ENCODE results near the gene BCAS3.
"Not testable (repeated sequence)": the region's sequence is repeated elsewhere in the genome, so short reads cannot be mapped to it uniquely, and the experiment has no call there.

BCAS3 gene

GRCh38 chr17:60874772-60875171, 197.1 kb downstream of the BCAS3 start:
- DNase-seq (ENCODE audit: low read depth in 2 of 2), result no peak

- not testable (repeated sequence) for DNase-seq (ENCODE audit: low read depth in 2 of 2)
Observed at GRCh38 chr17:60886731-60887613, 209.3 kb downstream of the BCAS3 start.

- DNase-seq (ENCODE audit: low read depth in 2 of 2), result no peak
Observed at GRCh38 chr17:60887614-60888028, 210.0 kb downstream of the BCAS3 start.

- DNase-seq (ENCODE audit: low read depth in 2 of 2), result no peak
Observed at GRCh38 chr17:60888812-60889709, 211.4 kb downstream of the BCAS3 start.

GRCh38 chr17:60891149-60891548, 213.5 kb downstream of the BCAS3 start:
- DNase-seq (ENCODE audit: low read depth in 2 of 2), result no peak

GRCh38 chr17:60893475-60893874, 215.8 kb downstream of the BCAS3 start:
- no peak for DNase-seq (ENCODE audit: low read depth in 2 of 2)

GRCh38 chr17:60896996-60897395, 219.3 kb downstream of the BCAS3 start:
- DNase-seq (ENCODE audit: low read depth in 2 of 2), result no peak

GRCh38 chr17:60899115-60899514, 221.5 kb downstream of the BCAS3 start:
- DNase-seq (ENCODE audit: low read depth in 2 of 2), result no peak

- DNase-seq (ENCODE audit: low read depth in 2 of 2), result no peak
Observed at GRCh38 chr17:60900688-60901087, 223.0 kb downstream of the BCAS3 start.

GRCh38 chr17:60901242-60901641, 223.6 kb downstream of the BCAS3 start:
- no peak for DNase-seq (ENCODE audit: low read depth in 2 of 2)

GRCh38 chr17:60901806-60902205, 224.2 kb downstream of the BCAS3 start:
- no peak for DNase-seq (ENCODE audit: low read depth in 2 of 2)

- DNase-seq (ENCODE audit: low read depth in 2 of 2), result no peak
Observed at GRCh38 chr17:60902399-60902798, 224.7 kb downstream of the BCAS3 start.

- no peak for DNase-seq (ENCODE audit: low read depth in 2 of 2)
Observed at GRCh38 chr17:60904582-60904981, 226.9 kb downstream of the BCAS3 start.

- no peak for DNase-seq (ENCODE audit: low read depth in 2 of 2)
Observed at GRCh38 chr17:60905709-60906108, 228.1 kb downstream of the BCAS3 start.

GRCh38 chr17:60908324-60908723, 230.7 kb downstream of the BCAS3 start:
- no peak for DNase-seq (ENCODE audit: low read depth in 2 of 2)

GRCh38 chr17:60909405-60909804, 231.8 kb downstream of the BCAS3 start:
- DNase-seq (ENCODE audit: low read depth in 2 of 2), result no peak

GRCh38 chr17:60910415-60910814, 232.8 kb downstream of the BCAS3 start:
- no peak for DNase-seq (ENCODE audit: low read depth in 2 of 2)

GRCh38 chr17:60914078-60914477, 236.4 kb downstream of the BCAS3 start:
- no peak for DNase-seq (ENCODE audit: low read depth in 2 of 2)

- no peak for DNase-seq (ENCODE audit: low read depth in 2 of 2)
Observed at GRCh38 chr17:60916043-60916442, 238.4 kb downstream of the BCAS3 start.

- no peak for DNase-seq (ENCODE audit: low read depth in 2 of 2)
Observed at GRCh38 chr17:60920107-60920506, 242.5 kb downstream of the BCAS3 start.

GRCh38 chr17:60923000-60923399, 245.3 kb downstream of the BCAS3 start:
- no peak for DNase-seq (ENCODE audit: low read depth in 2 of 2)

GRCh38 chr17:60926466-60927183, 249.0 kb downstream of the BCAS3 start:
- DNase-seq (ENCODE audit: low read depth in 2 of 2), result no peak
